Brain microvascular endothelial cell (primary cell): ENCODE results near the gene EVI5.

Experiments
- DNase-seq: peaks from one replicate; pipeline ENCODE4 v3.0.0-alpha.2; 2020
- H3K27ac ChIP-seq: fragments of 250-450 bp; sonication (Bioruptor Pico); 2 replicates; pipeline ENCODE4 v1.5.1; 2020; ENCODE audit warnings: mild to moderate bottlenecking, moderate library complexity
- H3K27me3 ChIP-seq: fragments of 250-450 bp; sonication (Bioruptor Pico); replicated peaks from 2 replicates; pipeline ENCODE4 v1.5.1; 2020; ENCODE audit warnings: mild to moderate bottlenecking
- H3K36me3 ChIP-seq: fragments of 250-450 bp; sonication (Bioruptor Pico); replicated peaks from 2 replicates; pipeline ENCODE4 v1.5.1; 2020; ENCODE audit warnings: mild to moderate bottlenecking
- H3K4me3 ChIP-seq: 2 replicates; pipeline ENCODE4 v1.5.1; 2011; ENCODE audit warnings: low read depth, mild to moderate bottlenecking, control low read depth, low read length, moderate library complexity
- CTCF ChIP-seq: IDR thresholded peaks from 2 replicates; pipeline ENCODE4 v1.5.1; 2011; ENCODE audit warnings: low read depth, mild to moderate bottlenecking, moderate library complexity, low read length, control low read depth, inconsistent platforms; ENCODE audit errors: missing control alignments
- in situ Hi-C: cut with HindIII; loops from 2 replicates; pipeline ENCODE4 v1.10.0; 2017; ENCODE audit warnings: low sequenced_read_pairs, low pct_ligation_motif_present

The EVI5 gene

GRCh38 chr1:92817137-92817697 lies 32.3 kb upstream of the EVI5 start:
- Histone ChIP-seq H3K4me3 (no peak overlapping the region), H3K36me3 (no peaks in the 10 kb centered on the region), H3K27ac (no peak overlapping the region), H3K27me3 (no peaks in the 10 kb centered on the region)
- no peak for DNase-seq
- in situ Hi-C loops = no loop called here
- TF ChIP-seq CTCF = no peak

- no peak for DNase-seq
- Histone ChIP-seq H3K4me3 (no peak overlapping the region), H3K36me3 (no peaks in the 10 kb centered on the region), H3K27me3 (no peaks in the 10 kb centered on the region), H3K27ac (no peak overlapping the region)
- in situ Hi-C loops = no loop called here
- TF ChIP-seq CTCF = no peak
These were observed 31.8 kb upstream of the EVI5 start for GRCh38 chr1:92816732-92817131.

GRCh38 chr1:92808381-92808780 lies 23.5 kb upstream of the EVI5 start:
- no peak for DNase-seq
- H3K4me3 ChIP-seq = no peak overlapping the region
- H3K27me3 ChIP-seq = no peaks in the 10 kb centered on the region
- no peak for TF ChIP-seq CTCF
- in situ Hi-C loops = no loop called here
- peak overlapping the region; percentile 64 for H3K27ac ChIP-seq
- H3K36me3 ChIP-seq = no peaks in the 10 kb centered on the region

- no peaks in the 10 kb centered on the region for H3K36me3 ChIP-seq
- TF ChIP-seq CTCF = no peak
- H3K4me3 ChIP-seq = no peak overlapping the region
- H3K27ac ChIP-seq = peak overlapping the region; percentile 97
- H3K27me3 ChIP-seq = no peaks in the 10 kb centered on the region
- DNase-seq = peak; percentile 59
- in situ Hi-C loops = no loop called here
These were observed 20.3 kb upstream of the EVI5 start for GRCh38 chr1:92805216-92805615.

GRCh38 chr1:92804721-92805201 lies 19.9 kb upstream of the EVI5 start:
- peak; percentile 99 for DNase-seq
- in situ Hi-C loops = no loop called here
- H3K36me3 ChIP-seq = no peaks in the 10 kb centered on the region
- no peaks in the 10 kb centered on the region for H3K27me3 ChIP-seq
- no peak for TF ChIP-seq CTCF
- H3K4me3 ChIP-seq = no peak overlapping the region
- peak overlapping the region; percentile 97 for H3K27ac ChIP-seq
